NCI-H1417 treated with DMSO at 0.1 percent for 48 hours (cell line): ENCODE measurements around the gene EXD3.

Source experiments
- DNase-seq: peaks from one replicate; lab custom pipeline; 2025; lab: John Stamatoyannopoulos, UW

Gene EXD3

GRCh38 chr9:137306066-137306849, 116.7 kb downstream of the EXD3 start:
- DNase-seq: no peak

DNA sequence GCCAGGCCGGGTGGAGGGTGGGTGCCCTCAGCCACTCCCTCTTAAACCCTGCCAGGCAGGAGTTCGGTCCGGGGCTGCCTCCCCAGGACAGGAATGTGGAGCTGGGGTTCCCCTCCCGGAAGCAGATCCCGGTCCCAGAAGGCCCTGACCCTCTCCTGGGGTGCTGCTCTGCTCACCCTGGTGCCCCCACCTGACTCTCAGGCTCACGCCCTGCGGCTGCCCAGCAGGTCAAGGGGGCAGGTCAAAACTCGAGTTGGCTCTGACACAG, 117.2 kb downstream of the EXD3 start:
- DNase-seq: no peak

- DNase-seq: peak; percentile 61
These were observed 117.7 kb downstream of the EXD3 start for GRCh38 chr9:137305060-137305797.

- no peak for DNase-seq
These were observed 118.4 kb downstream of the EXD3 start for GRCh38 chr9:137304383-137305059.

- DNase-seq: no peak
These were observed 119.0 kb downstream of the EXD3 start for GRCh38 chr9:137303893-137304382.

- DNase-seq: no peak
These were observed 119.6 kb downstream of the EXD3 start for GRCh38 chr9:137303151-137303892.

DNA sequence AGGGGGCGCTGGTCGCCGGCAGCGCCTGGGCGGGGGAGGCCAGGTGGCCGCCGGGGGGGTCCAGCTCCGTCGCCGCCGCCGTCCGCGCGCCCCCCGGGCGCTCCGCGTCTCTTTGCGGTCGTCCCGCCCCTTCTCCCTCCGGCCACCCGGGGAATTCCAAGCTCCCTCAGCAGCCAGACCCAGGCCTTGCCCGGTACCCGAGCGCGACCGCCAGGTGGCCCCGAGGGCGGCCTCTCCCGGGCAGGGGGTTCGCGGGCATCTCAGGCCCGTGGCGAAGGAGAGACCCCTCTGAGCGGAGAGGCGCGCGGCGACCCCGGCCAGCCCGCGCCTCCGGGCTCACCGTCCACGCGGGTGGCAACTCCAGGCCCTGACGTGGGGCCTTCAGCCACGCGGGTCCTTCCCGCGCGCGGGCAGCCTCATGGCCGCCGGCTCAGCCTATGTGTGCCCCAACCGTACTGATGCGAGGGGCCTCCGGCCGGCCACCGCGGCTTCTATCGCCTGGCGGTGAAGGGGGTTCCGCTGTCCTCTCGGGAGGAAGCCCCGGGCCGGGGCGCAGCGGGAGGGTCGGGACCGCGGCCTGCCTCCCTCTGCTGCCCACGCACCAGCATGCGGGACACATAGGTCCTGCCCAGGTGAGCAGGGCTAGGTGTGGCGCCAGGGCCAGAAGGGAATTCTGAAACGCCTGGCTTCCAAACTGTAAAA, 120.4 kb downstream of the EXD3 start:
- DNase-seq: no peak

GRCh38 chr9:137302118-137302448, 120.9 kb downstream of the EXD3 start, which contains the start of gene NRARP:
Gene NRARP, minus strand, starts transcription at chr9:137302271. Its CDS starts 343 bp downstream, at chr9:137301928.
- DNase-seq: no peak

- DNase-seq: no peak
These were observed 121.6 kb downstream of the EXD3 start for GRCh38 chr9:137301081-137301947.

GRCh38 chr9:137300567-137301080, 122.3 kb downstream of the EXD3 start:
- DNase-seq: no peak

- no peak for DNase-seq
These were observed 123.0 kb downstream of the EXD3 start for GRCh38 chr9:137299938-137300337.

- DNase-seq: no peak
These were observed 123.8 kb downstream of the EXD3 start for GRCh38 chr9:137299203-137299565.

- DNase-seq: no peak
These were observed 124.4 kb downstream of the EXD3 start for GRCh38 chr9:137298401-137299202.

- no peak for DNase-seq
These were observed 125.0 kb downstream of the EXD3 start for GRCh38 chr9:137297966-137298365.

DNA sequence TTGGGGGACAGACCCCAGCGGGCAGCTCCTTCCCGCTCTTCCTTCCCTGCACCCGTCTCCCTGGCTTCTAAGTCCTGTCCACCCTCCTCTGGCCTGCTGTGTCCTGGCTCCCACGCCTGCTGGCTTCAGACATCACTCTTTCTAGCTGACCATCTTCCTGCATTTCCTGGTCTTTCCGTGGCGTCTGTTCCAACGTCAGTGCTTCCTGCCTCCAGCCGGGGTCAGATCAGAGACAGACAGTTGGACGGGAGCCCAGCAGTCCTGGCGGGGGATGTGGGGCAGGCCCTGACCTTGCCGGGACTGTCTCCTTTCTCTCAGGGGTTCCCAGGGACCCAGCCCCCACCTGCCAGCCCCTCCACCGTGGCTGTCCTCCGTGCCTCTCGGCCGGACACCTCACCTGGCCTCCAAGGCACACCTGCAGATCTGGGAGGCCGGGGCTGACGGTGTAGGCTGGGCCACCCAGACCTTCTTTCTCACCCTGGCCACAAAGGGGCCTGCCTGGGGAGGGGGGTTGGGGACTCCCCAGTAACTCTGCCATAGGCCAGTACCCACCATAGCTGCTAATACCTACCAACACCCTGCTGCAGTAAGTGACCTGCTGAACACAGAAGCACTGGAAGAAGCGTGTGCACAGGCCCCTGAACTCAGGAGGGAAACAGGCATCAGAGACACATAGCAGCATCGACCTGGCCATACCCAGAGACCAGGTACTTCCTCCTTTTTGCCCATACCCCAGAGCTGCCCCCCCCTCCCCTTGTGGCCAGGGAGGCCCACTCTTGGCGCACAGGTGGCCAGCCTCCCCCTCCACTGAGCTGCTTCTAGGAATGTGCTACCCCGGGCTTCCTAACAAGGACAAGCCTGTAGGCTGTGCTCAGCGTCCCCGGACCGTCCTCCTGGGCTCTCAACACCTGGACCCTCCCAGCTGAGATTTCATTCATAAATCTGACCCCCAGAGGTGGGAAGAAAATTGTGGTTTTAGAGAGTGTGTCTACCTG, 126.0 kb downstream of the EXD3 start:
- no peak for DNase-seq

DNA sequence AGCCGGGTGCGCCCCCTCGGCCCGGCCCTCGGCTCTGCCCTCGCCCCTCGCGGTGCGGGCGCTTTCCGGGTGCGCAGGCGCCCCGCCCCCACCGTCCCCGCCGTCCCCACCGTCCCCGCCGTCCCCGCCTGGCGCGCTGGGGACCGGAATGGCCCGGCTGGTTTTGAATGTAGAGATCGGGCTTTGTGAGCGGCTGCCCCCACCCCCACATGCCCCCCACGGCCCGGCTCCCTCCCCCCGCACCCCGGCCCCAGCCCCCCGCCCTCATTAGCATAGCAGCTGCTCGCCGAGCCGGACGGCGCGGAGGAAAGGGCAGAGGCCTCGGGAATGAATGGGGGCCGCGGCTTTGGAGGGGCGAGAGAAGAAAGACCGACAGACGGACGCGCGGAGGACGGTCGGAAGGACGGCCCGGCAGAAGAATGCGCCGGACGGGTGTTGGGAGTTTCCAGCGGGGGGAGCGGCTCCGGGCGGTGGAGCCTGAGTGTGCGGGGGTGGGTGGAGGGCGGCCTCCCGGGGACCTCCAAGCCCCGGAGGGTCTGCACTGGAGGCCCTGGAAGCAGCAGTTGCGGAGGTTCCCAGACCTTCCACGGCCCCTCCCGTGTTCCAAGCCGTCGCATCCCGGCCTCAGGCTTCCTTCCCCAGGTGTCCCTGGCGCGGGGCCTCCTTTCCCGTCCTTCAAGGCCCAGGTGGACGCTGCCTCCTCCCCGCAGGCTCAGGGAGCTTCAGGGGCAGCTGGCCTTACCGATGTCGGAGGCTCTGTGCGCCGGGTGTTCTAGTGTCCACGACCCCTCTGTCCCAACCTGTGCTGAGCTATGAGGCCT, 126.9 kb downstream of the EXD3 start:
- DNase-seq: no peak

- no peak for DNase-seq
These were observed 127.6 kb downstream of the EXD3 start for GRCh38 chr9:137295238-137295811.
